Loucy (cell line): ENCODE measurements around the gene KTI12.

Experiments used
- CTCF ChIP-seq: fragments of 200-600 bp; sonication (generic); conservative IDR thresholded peaks from 2 replicates; pipeline ENCODE4 v1.5.1; 2014; ENCODE audit warnings: mild to moderate bottlenecking, antibody characterized with exemption, low read length
- EZH2phosphoT487 ChIP-seq: fragments of 200-600 bp; IDR thresholded peaks from 2 replicates; pipeline ENCODE4 v1.6.1; 2018; ENCODE audit warnings: antibody characterized with exemption, mild to moderate bottlenecking, moderate library complexity, borderline replicate concordance

- TF ChIP-seq CTCF: no peak
- TF ChIP-seq EZH2phosphoT487: no peak
These were observed 22.7 kb upstream of the KTI12 start, which contains the start of gene BTF3L4 for GRCh38 chr1:52056163-52056936.
